H9 (cell line): Measurements from ENCODE around the gene SLC17A7. TPM values are rescaled to one million over a fixed set of nuclear protein-coding genes. Genes with fewer than 3 reads are reported as not detected.

Source experiments
- DNase-seq: peaks from one replicate; pipeline ENCODE4 v3.0.0-alpha.2; 2017
- H2AFZ ChIP-seq: one replicate; pipeline ENCODE4 v1.6.1; 2013; ENCODE audit warnings: mild to moderate bottlenecking, low read length, control low read depth, moderate library complexity
- H2AK5ac ChIP-seq: 2 replicates; pipeline ENCODE4 v1.6.1; 2013; ENCODE audit warnings: low read length, control low read depth, mixed read lengths; ENCODE audit not compliant: insufficient read length
- H2BK120ac ChIP-seq: one replicate; pipeline ENCODE4 v1.6.1; 2013; ENCODE audit warnings: low read depth, mild to moderate bottlenecking, low read length, control low read depth, inconsistent platforms; ENCODE audit not compliant: poor library complexity, severe bottlenecking
- H2BK12ac ChIP-seq: 2 replicates; pipeline ENCODE4 v1.6.1; 2013; ENCODE audit warnings: low read length, control low read depth, mixed read lengths, low read depth; ENCODE audit not compliant: insufficient read length
- H2BK15ac ChIP-seq: 2 replicates; pipeline ENCODE4 v1.6.1; 2013; ENCODE audit warnings: low read depth, low read length, control low read depth
- H2BK20ac ChIP-seq: one replicate; pipeline ENCODE4 v1.6.1; 2013; ENCODE audit warnings: low read depth, mild to moderate bottlenecking, low read length, control low read depth, inconsistent platforms; ENCODE audit not compliant: poor library complexity, severe bottlenecking
- H2BK5ac ChIP-seq: 2 replicates; pipeline ENCODE4 v1.6.1; 2013; ENCODE audit warnings: low read length, control low read depth, mixed read lengths; ENCODE audit not compliant: insufficient read length
- H3K14ac ChIP-seq: 2 replicates; pipeline ENCODE4 v1.6.1; 2013; ENCODE audit warnings: low read length, control low read depth; ENCODE audit not compliant: insufficient read depth
- H3K18ac ChIP-seq: 2 replicates; pipeline ENCODE4 v1.6.1; 2013; ENCODE audit warnings: low read depth, mild to moderate bottlenecking, mixed read lengths, low read length, control low read depth; ENCODE audit not compliant: insufficient read length
- H3K23ac ChIP-seq: 2 replicates; pipeline ENCODE4 v1.6.1; 2013; ENCODE audit warnings: low read length, control low read depth, mixed read lengths, low read depth; ENCODE audit not compliant: insufficient read length
- H3K23me2 ChIP-seq: 2 replicates; pipeline ENCODE4 v1.6.1; 2013; ENCODE audit warnings: low read depth, mild to moderate bottlenecking, mixed read lengths, low read length, control low read depth; ENCODE audit not compliant: insufficient read length, poor library complexity, severe bottlenecking
- H3K27ac ChIP-seq: 2 replicates; pipeline ENCODE4 v1.5.1; 2013; ENCODE audit warnings: low read length, control low read depth, mixed read lengths, low read depth; ENCODE audit not compliant: insufficient read length
- H3K27me3 ChIP-seq: 2 replicates; pipeline ENCODE4 v1.6.1; 2013; ENCODE audit warnings: low read length, control low read depth, inconsistent platforms; ENCODE audit not compliant: insufficient read depth
- H3K4ac ChIP-seq: 2 replicates; pipeline ENCODE4 v1.6.1; 2013; ENCODE audit warnings: low read depth, mild to moderate bottlenecking, control low read depth, inconsistent platforms, low read length, moderate library complexity
- H3K4me1 ChIP-seq: 2 replicates; pipeline ENCODE4 v1.6.1; 2013; ENCODE audit warnings: low read length, control low read depth, inconsistent platforms; ENCODE audit not compliant: insufficient read depth
- H3K4me2 ChIP-seq: 2 replicates; pipeline ENCODE4 v1.6.1; 2013; ENCODE audit warnings: low read length, control low read depth, mixed read lengths; ENCODE audit not compliant: insufficient read length, insufficient read depth
- H3K56ac ChIP-seq: 2 replicates; pipeline ENCODE4 v1.6.1; 2013; ENCODE audit warnings: low read depth, mild to moderate bottlenecking, mixed read lengths, low read length, control low read depth; ENCODE audit not compliant: insufficient read length
- H3K79me1 ChIP-seq: 2 replicates; pipeline ENCODE4 v1.6.1; 2013; ENCODE audit warnings: low read depth, mild to moderate bottlenecking, moderate library complexity, low read length, control low read depth, inconsistent platforms; ENCODE audit not compliant: insufficient read depth, poor library complexity, severe bottlenecking
- H3K79me2 ChIP-seq: 2 replicates; pipeline ENCODE4 v1.6.1; 2013; ENCODE audit warnings: low read length, control low read depth, inconsistent platforms; ENCODE audit not compliant: insufficient read depth
- H3K9ac ChIP-seq: 2 replicates; pipeline ENCODE4 v1.6.1; 2013; ENCODE audit warnings: low read length, control low read depth, mixed read lengths; ENCODE audit not compliant: insufficient read length; ENCODE audit errors: extremely low read depth
- H3K9me3 ChIP-seq: one replicate; pipeline ENCODE4 v1.6.1; 2013; ENCODE audit warnings: low read depth, low read length, inconsistent platforms; ENCODE audit not compliant: control insufficient read depth
- H3T11ph ChIP-seq: one replicate; pipeline ENCODE4 v1.6.1; 2013; ENCODE audit warnings: mild to moderate bottlenecking, low read length, control low read depth, inconsistent platforms
- H4K20me1 ChIP-seq: one replicate; pipeline ENCODE4 v1.6.1; 2013; ENCODE audit not compliant: control insufficient read depth, insufficient read length, insufficient read depth
- H4K5ac ChIP-seq: 2 replicates; pipeline ENCODE4 v1.6.1; 2013; ENCODE audit warnings: low read depth, mild to moderate bottlenecking, mixed read lengths, low read length, control low read depth; ENCODE audit not compliant: insufficient read length
- H4K8ac ChIP-seq: replicated peaks from 2 replicates; pipeline ENCODE4 v1.6.1; 2013; ENCODE audit warnings: low read length, control low read depth, mixed read lengths, low read depth; ENCODE audit not compliant: insufficient read length
- H4K91ac ChIP-seq: 2 replicates; pipeline ENCODE4 v1.6.1; 2013; ENCODE audit warnings: low read depth, mild to moderate bottlenecking, moderate library complexity, mixed read lengths, low read length, control low read depth; ENCODE audit not compliant: insufficient read length
- H3K27ac Mint-ChIP-seq, 3 experiments: 2 replicates in 2 of 3; 3 replicates in 1 of 3; pipeline ENCODE4 v1.8.0; 2020 to 2021; ENCODE audit warnings: mixed read lengths in 3 of 3, mild to moderate bottlenecking in 1 of 3, moderate library complexity in 1 of 3
- H3K27me3 Mint-ChIP-seq: 2 replicates; pipeline ENCODE4 v1.8.0; 2021; ENCODE audit warnings: low read depth, mild to moderate bottlenecking, moderate library complexity, mixed read lengths
- H3K36me3 Mint-ChIP-seq, 3 experiments: 2 replicates in 2 of 3; 3 replicates in 1 of 3; pipeline ENCODE4 v1.8.0; 2020 to 2021; ENCODE audit warnings: low read depth in 3 of 3, mixed read lengths in 3 of 3; ENCODE audit not compliant: insufficient read depth in 1 of 3
- H3K4me1 Mint-ChIP-seq, 2 experiments: 2 replicates each; pipeline ENCODE4 v1.8.0; 2020; ENCODE audit warnings: mixed read lengths in 2 of 2
- H3K4me3 Mint-ChIP-seq, 2 experiments: 2 replicates in 1 of 2; 3 replicates in 1 of 2; pipeline ENCODE4 v1.8.0; 2020 to 2021; ENCODE audit warnings: mild to moderate bottlenecking in 2 of 2, mixed read lengths in 2 of 2, moderate library complexity in 1 of 2
- H3K9me3 Mint-ChIP-seq, 2 experiments: 2 replicates in 1 of 2; 3 replicates in 1 of 2; pipeline ENCODE4 v1.8.0; 2020; ENCODE audit warnings: mild to moderate bottlenecking in 2 of 2, mixed read lengths in 2 of 2, moderate library complexity in 1 of 2
- CTCF ChIP-seq: fragments of 200-600 bp; sonication (generic); conservative IDR thresholded peaks from 3 replicates; pipeline ENCODE4 v1.8.0; 2021; ENCODE audit warnings: antibody characterized with exemption, mild to moderate bottlenecking
- WGBS: extraction: QIAGEN DNeasy Blood & Tissue Kit; methylation state at CpG from one replicate; pipeline ENCODE4 v1.1.7; 2013; ENCODE audit warnings: missing lambda C conversion rate, low lambda C conversion rate, mixed read lengths; ENCODE audit not compliant: insufficient read length; ENCODE audit errors: extremely low coverage; 5-methylcytosine and 5-hydroxymethylcytosine counted together
- total RNA-seq: library from RNA; stranded (reverse); gene quantifications from 2 replicates; pipeline ENCODE4 v1.2.1, GENCODE V29; 2021

SLC17A7 gene
- total RNA-seq, 1 experiment from 2014 or later, result 1.3 TPM

- Histone ChIP-seq H4K91ac (no peak overlapping the region), H3K9me3 (no peaks in the 10 kb centered on the region), H2AK5ac (no peak overlapping the region), H3K27me3 (peaks cover 18% of the 10 kb centered on the region; the same call in 1 of the 2 replicates), H3K79me1 (no peaks in the 10 kb centered on the region), H3K4me2 (peak overlapping the region; percentile 53), H2BK15ac (no peak overlapping the region), H3K9ac (no peak overlapping the region), H2BK12ac (no peak overlapping the region), H4K20me1 (no peaks in the 10 kb centered on the region), H3K56ac (no peak overlapping the region), H2BK20ac (no peak overlapping the region), H3K4me1 (peaks cover 2% of the 10 kb centered on the region), H2BK120ac (no peak overlapping the region), H3K27ac (no peak overlapping the region), H2AFZ (no peak overlapping the region), H3K79me2 (no peaks in the 10 kb centered on the region), H3K23ac (no peak overlapping the region), H3K14ac (0 out of 2 replicates have a peak overlapping the region, but pooled peaks have one; percentile 49), H3K18ac (no peak overlapping the region), H3K4ac (no peak overlapping the region), H3T11ph (no peak overlapping the region), H4K8ac (no peak overlapping the region), H3K23me2 (peaks cover 22% of the 10 kb centered on the region), H2BK5ac (no peak overlapping the region), H4K5ac (no peak overlapping the region)
- peaks cover 81% of the 10 kb centered on the region for H3K27me3 Mint-ChIP-seq
- H3K4me3 Mint-ChIP-seq, result peak overlapping the region; percentile 72 to 86
- H3K27ac Mint-ChIP-seq, result peak overlapping the region; percentile 41 to 95 (median 86); a peak in 4 of 7 replicates
- no CpG with 5 or more reads among the region's 45 CpGs for WGBS
- peak; percentile 89 for DNase-seq
- no peak for TF ChIP-seq CTCF
- H3K9me3 Mint-ChIP-seq, result peaks cover 4 to 5% of the 10 kb centered on the region in 2 experiments; a peak in 3 of 5 replicates
- peaks cover 3 to 11% (median 6%) of the 10 kb centered on the region in 3 experiments for H3K36me3 Mint-ChIP-seq
- peaks cover 52 to 73% of the 10 kb centered on the region in 2 experiments for H3K4me1 Mint-ChIP-seq
Measured at GRCh38 chr19:49427855-49428546, 13.3 kb downstream of the SLC17A7 start.
